Left renal cortex interstitium (tissue), 4 donors: ENCODE results near the gene SLC5A10. TPM values are rescaled to one million over a fixed set of nuclear protein-coding genes. Genes with fewer than 3 reads are reported as not detected.

Source experiments
- polyA plus RNA-seq, 4 donors: library from polyadenylated mRNA; unstranded; fragments of 120-200 nt; gene quantifications; one replicate each; pipeline ENCODE4 v1.2.1, GENCODE V29; 2013; ENCODE audit not compliant: insufficient read length in 4 of 4

Gene SLC5A10
- polyA plus RNA-seq, 4 donors: 0.22 to 0.77 (median 0.45) TPM

Other genes starting within 250 kb of the SLC5A10 start
- gene FBXW10, start 208.1 kb upstream of the SLC5A10 start, polyA plus RNA-seq: 1 to 10 TPM in 1 of 4 donors, under 1 TPM in 3; 0.33 to 1.0 (median 0.83) TPM
- gene TVP23B, start 171.0 kb upstream of the SLC5A10 start, polyA plus RNA-seq: 10 to 100 TPM; 42.7 to 56.1 (median 48.8) TPM
- gene PRPSAP2, start 94.0 kb upstream of the SLC5A10 start, polyA plus RNA-seq: 10 to 100 TPM; 54.2 to 66.9 (median 57.3) TPM
- gene FAM83G, start 52.6 kb downstream of the SLC5A10 start, polyA plus RNA-seq: 1 to 10 TPM; 6.7 to 8.6 (median 7.7) TPM
- 1 to 10 TPM; 5.2 to 7.2 (median 6.3) TPM for gene GRAP, start 94.8 kb downstream of the SLC5A10 start, polyA plus RNA-seq
- gene GRAPL, start 175.4 kb downstream of the SLC5A10 start, polyA plus RNA-seq: 1 to 10 TPM; 1.8 to 8.2 (median 5.1) TPM